GM12891 (cell line): ENCODE results near the gene AMELX.

ENCODE experiments used
- DNase-seq: peaks from one replicate; pipeline ENCODE4 v3.0.0; 2011; ENCODE audit warnings: low spot score; ENCODE audit not compliant: insufficient read length
- FAIRE-seq: peaks from 2 replicates; lab custom pipeline; 2011; peaks lifted over from hg19 to GRCh38; lab: Jason Lieb, UNC
- PAX5 ChIP-seq: IDR thresholded peaks from 2 replicates; pipeline ENCODE4 v1.6.1; 2011; ENCODE audit warnings: low read length, moderate library complexity, mild to moderate bottlenecking; ENCODE audit not compliant: insufficient read depth, severe bottlenecking
- POLR2A ChIP-seq: IDR thresholded peaks from 2 replicates; pipeline ENCODE4 v1.6.1; 2011; ENCODE audit warnings: low read depth, low read length, control low read depth
- POLR2AphosphoS5 ChIP-seq: IDR thresholded peaks from 2 replicates; pipeline ENCODE4 v1.6.1; 2011; ENCODE audit warnings: low read depth, low read length, control low read depth
- POU2F2 ChIP-seq: IDR thresholded peaks from 2 replicates; pipeline ENCODE4 v1.6.1; 2011; ENCODE audit warnings: low read depth, mild to moderate bottlenecking, control low read depth, low read length, moderate library complexity
- SPI1 ChIP-seq: IDR thresholded peaks from 2 replicates; pipeline ENCODE4 v1.6.1; 2011; ENCODE audit warnings: low read depth, low read length, control low read depth
- TAF1 ChIP-seq: IDR thresholded peaks from 2 replicates; pipeline ENCODE4 v1.6.1; 2011; ENCODE audit warnings: low read depth, low read length, control low read depth

Gene AMELX

GRCh38 chrX:11329021-11329420, 35.8 kb downstream of the AMELX start:
- DNase-seq: no peak
- no peak for FAIRE-seq
- TF ChIP-seq SPI1 (no peak), POLR2A (no peak), TAF1 (no peak), POLR2AphosphoS5 (no peak), PAX5 (no peak), POU2F2 (no peak)

GRCh38 chrX:11331788-11332187, 38.6 kb downstream of the AMELX start:
- no peak for DNase-seq
- TF ChIP-seq TAF1 (no peak), SPI1 (no peak), PAX5 (no peak), POU2F2 (no peak), POLR2AphosphoS5 (no peak)
- FAIRE-seq: no peak

- DNase-seq (no peak), FAIRE-seq (no peak)
- TF ChIP-seq TAF1 (no peak), POLR2A (no peak), SPI1 (no peak), PAX5 (no peak), POU2F2 (no peak), POLR2AphosphoS5 (no peak)
These were observed 41.0 kb downstream of the AMELX start for GRCh38 chrX:11334165-11334564.

GRCh38 chrX:11336201-11336600, 43.0 kb downstream of the AMELX start:
- no peak for FAIRE-seq
- no peak for DNase-seq
- TF ChIP-seq POU2F2 (no peak), SPI1 (no peak), PAX5 (no peak), POLR2AphosphoS5 (no peak), TAF1 (no peak)

DNA sequence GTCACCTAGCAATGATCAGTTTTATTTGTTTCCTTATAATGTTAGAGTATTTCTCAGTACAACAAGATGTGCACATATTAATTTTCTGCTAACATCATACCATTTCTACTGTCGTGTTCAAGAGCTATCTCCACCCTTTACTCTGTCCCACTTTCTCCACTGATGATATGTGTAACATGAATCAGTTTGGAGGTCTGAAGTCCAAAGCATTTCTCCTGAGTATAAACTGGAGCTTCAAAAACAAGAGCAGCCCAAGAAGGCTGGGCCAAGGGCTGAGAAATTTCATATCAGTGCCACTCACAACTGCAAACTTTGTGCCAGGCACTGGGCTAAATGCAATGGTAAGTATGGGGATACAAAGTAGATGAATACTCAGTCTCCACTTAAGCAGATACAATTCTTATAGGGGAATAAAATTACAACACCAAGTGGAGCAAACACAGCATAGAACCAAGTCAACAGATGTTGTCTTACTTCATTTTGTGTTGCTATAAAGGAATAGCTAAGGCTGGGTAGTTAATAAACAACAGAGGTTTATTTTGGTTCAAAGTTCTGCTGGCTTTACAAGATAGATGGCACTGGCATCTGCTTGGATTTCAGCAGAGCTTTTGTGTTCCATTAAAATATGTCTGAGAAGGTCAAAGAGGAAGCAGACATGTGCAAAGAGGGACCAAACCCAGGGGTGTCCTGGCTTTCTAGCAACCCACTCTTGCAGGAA, 44.2 kb downstream of the AMELX start:
- no peak for DNase-seq
- no peak for FAIRE-seq
- TF ChIP-seq POLR2A (no peak), SPI1 (no peak), PAX5 (no peak), TAF1 (no peak), POU2F2 (no peak), POLR2AphosphoS5 (no peak)

DNA sequence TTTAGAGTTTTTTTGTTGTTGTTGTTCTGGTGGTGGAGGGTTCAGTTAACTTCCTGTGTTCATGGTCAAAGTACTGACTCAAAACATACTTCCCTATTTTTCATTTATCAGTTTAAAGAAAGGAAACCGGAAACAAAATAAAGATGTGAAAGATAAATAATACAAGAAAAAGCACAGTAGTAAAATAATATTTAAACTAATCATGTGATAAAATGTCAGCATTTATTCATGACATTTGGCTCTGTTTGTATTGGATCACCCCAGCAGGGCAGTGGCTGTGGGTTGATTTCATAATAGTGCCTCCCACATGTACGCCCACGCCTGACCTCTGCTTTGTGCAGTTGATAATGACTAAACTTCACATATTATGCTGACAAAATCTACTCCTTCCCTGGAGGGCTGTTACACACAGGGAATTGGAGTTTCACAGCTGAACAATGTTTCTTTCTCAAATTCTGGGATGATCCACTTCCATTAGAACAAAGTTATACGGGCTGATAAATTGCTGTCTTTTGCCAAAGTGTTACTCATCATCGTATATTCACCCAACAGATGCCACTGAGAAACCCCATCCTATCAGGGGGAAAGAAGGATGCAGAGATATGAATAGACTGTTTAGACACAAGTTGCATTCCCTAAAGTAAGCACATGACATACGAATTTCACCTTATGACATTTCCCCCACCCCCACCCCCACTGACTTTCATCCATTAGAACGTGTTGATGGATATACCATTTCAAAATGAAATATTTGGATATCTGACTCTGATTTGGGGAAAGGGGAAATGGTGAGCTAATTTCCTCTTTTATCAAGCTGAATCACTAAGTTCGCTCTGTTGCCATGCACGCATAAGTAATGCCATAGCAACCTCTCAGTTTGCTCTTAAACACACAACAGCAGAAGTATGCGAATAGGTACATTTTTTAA, 48.3 kb downstream of the AMELX start:
- DNase-seq: no peak
- TF ChIP-seq POU2F2: no peak
- no peak for TF ChIP-seq PAX5
- TF ChIP-seq SPI1: peak; percentile 40; the same call in 1 of the 2 replicates
- FAIRE-seq: peak; percentile 80

GRCh38 chrX:11342673-11343072, 49.5 kb downstream of the AMELX start:
- DNase-seq (no peak), FAIRE-seq (no peak)
- TF ChIP-seq PAX5: no peak
- no peak for TF ChIP-seq POLR2A
- TF ChIP-seq TAF1: no peak
- TF ChIP-seq POLR2AphosphoS5: no peak
- TF ChIP-seq SPI1: no peak
- TF ChIP-seq POU2F2: no peak

DNA sequence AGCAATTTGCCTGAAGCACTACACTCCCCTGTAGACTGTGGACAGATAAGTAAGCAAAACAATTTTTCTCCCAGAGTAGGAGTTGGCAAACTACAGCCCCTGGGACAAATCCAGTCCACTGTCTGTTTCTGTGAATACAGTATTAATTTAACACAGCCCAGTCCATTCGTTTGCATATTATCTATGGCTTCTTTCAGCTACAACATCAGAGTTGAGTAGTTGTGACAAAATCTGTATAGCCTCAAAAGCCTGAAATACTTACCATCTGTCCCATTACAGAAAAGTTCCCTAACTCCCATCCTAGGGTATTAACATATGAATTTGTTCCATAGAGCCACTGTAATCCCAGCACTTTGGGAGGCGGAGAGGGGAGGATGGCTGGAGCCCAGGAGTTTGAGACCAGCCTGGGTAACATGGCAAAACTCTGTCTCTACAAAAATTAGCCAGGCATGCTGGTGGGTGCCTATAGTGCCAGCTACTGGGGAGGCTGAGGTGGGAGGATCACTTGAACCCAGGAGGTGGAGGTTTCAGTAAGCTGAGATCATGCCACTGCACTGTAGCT, 53.0 kb downstream of the AMELX start:
- no peak for TF ChIP-seq POLR2AphosphoS5
- no peak for TF ChIP-seq SPI1
- TF ChIP-seq POLR2A: no peak
- TF ChIP-seq TAF1: no peak
- no peak for TF ChIP-seq PAX5
- no peak for TF ChIP-seq POU2F2
- FAIRE-seq (no peak), DNase-seq (no peak)

GRCh38 chrX:11347300-11347699, 54.1 kb downstream of the AMELX start:
- no peak for TF ChIP-seq SPI1
- TF ChIP-seq PAX5: no peak
- TF ChIP-seq POLR2A: no peak
- no peak for TF ChIP-seq TAF1
- no peak for TF ChIP-seq POU2F2
- TF ChIP-seq POLR2AphosphoS5: no peak
- DNase-seq (no peak), FAIRE-seq (no peak)
